Fibroblast of lung (primary cell): ENCODE data around the gene POPDC3. TPM values are rescaled to one million over a fixed set of nuclear protein-coding genes. Genes with fewer than 3 reads are reported as not detected.

ENCODE experiments used
- DNase-seq, 2 donors: peaks; one replicate each; pipeline versions ENCODE4 v3.0.0 to v3.0.0-alpha.2; 2010; ENCODE audit warnings: low read depth in 2 of 2
- H2AFZ ChIP-seq: 2 replicates; pipeline ENCODE4 v1.5.1; 2012; ENCODE audit warnings: low read length, control low read depth, inconsistent platforms
- H3K27ac ChIP-seq: 2 replicates; pipeline ENCODE4 v1.5.1; 2011; ENCODE audit warnings: low read length, control low read depth; ENCODE audit not compliant: insufficient read depth
- H3K27me3 ChIP-seq: 2 replicates; pipeline ENCODE4 v1.5.1; 2011; ENCODE audit warnings: mild to moderate bottlenecking, low read length; ENCODE audit not compliant: control insufficient read depth, insufficient read depth
- H3K36me3 ChIP-seq: 2 replicates; pipeline ENCODE4 v1.5.1; 2011; ENCODE audit warnings: low read length; ENCODE audit not compliant: control insufficient read depth, insufficient read depth
- H3K4me1 ChIP-seq: 2 replicates; pipeline ENCODE4 v1.5.1; 2011; ENCODE audit warnings: low read length; ENCODE audit not compliant: control insufficient read depth, insufficient read depth; ENCODE audit errors: extremely low read depth
- H3K4me2 ChIP-seq: 2 replicates; pipeline ENCODE4 v1.5.1; 2011; ENCODE audit warnings: low read length, control low read depth; ENCODE audit not compliant: insufficient read depth; ENCODE audit errors: extremely low read depth
- H3K4me3 ChIP-seq, 4 experiments: fragments of 200-600 bp in 1 of 4; sonication (generic) in 1 of 4; replicated peaks in 1 of 4; 2 replicates each; pipeline ENCODE4 v1.5.1; 2011 to 2016; ENCODE audit warnings: low read length in 4 of 4, low read depth in 3 of 4, mild to moderate bottlenecking in 3 of 4, control low read depth in 2 of 4, inconsistent platforms in 1 of 4, mixed read lengths in 1 of 4; ENCODE audit not compliant: insufficient read depth in 1 of 4; ENCODE audit errors: control extremely low read depth in 1 of 4
- H3K79me2 ChIP-seq: 2 replicates; pipeline ENCODE4 v1.5.1; 2012; ENCODE audit warnings: mild to moderate bottlenecking, low read length, inconsistent platforms; ENCODE audit not compliant: control insufficient read depth, insufficient read depth
- H3K9ac ChIP-seq: 2 replicates; pipeline ENCODE4 v1.5.1; 2011; ENCODE audit warnings: mild to moderate bottlenecking, low read length, control low read depth; ENCODE audit not compliant: insufficient read depth
- H3K9me3 ChIP-seq: 2 replicates; pipeline ENCODE4 v1.5.1; 2012; ENCODE audit warnings: low read depth, low read length; ENCODE audit not compliant: control insufficient read depth, insufficient read depth
- H4K20me1 ChIP-seq: 2 replicates; pipeline ENCODE4 v1.5.1; 2011; ENCODE audit warnings: low read length; ENCODE audit not compliant: control insufficient read depth, insufficient read depth; ENCODE audit errors: extremely low read depth
- EZH2 ChIP-seq: IDR thresholded peaks from 2 replicates; pipeline ENCODE4 v1.5.1; 2012; ENCODE audit warnings: low read length, control low read depth, mild to moderate bottlenecking; ENCODE audit errors: missing control alignments
- polyA plus RNA-seq, 2 donors: library from polyadenylated mRNA; depleted of rRNA in 1 of 2; stranded (reverse) in 1 of 2; unstranded in 1 of 2; fragments of >200 nt; gene quantifications; 2 replicates each; pipeline ENCODE4 v1.2.1, GENCODE V29; 2011 to 2012; ENCODE audit warnings: missing spikeins in 1 of 2
- total RNA-seq: library from RNA; depleted of rRNA; stranded (reverse); fragments of >200 nt; gene quantifications from 2 replicates; pipeline ENCODE4 v1.2.1, GENCODE V29; 2014
- TF ChIP-seq, protein P1 (sequence below), 2 donors: IDR thresholded peaks in 1 of 2; conservative IDR thresholded peaks in 1 of 2; 1 replicate in 1 of 2; 2 replicates in 1 of 2; pipeline ENCODE4 v1.5.1; 2011 to 2012; ENCODE audit warnings: low read length in 2 of 2, control low read depth in 1 of 2, inconsistent platforms in 1 of 2, low read depth in 1 of 2, mild to moderate bottlenecking in 1 of 2

POPDC3 gene
- total and polyA plus RNA-seq, 2 donors (not counting 1 experiment from before 2014, with no cell fraction given) = 14.2 to 18.1 TPM

DNA sequence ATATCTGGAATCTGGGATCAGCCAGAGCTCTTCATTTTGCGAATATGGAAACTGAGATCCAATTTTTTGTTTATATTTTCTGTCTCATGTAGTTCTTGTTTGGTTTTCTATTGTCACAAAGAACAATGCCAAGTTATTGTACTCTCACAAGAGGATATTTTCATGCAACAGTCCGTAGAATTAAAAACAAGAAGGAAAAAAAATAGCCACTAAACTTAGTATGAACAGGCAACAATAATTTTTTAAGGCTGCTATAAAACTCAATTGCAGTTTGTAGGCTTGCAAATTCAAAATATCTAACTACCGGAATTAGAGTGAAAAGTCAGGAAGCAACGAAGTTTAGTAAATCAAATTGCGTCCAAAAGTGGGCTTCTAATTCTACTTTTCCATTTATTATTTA is 1.2 kb downstream of the POPDC3 start:
- H3K27me3 ChIP-seq = no peaks in the 10 kb centered on the region
- no peaks in the 10 kb centered on the region for H3K36me3 ChIP-seq
- TF ChIP-seq, protein P1, sequence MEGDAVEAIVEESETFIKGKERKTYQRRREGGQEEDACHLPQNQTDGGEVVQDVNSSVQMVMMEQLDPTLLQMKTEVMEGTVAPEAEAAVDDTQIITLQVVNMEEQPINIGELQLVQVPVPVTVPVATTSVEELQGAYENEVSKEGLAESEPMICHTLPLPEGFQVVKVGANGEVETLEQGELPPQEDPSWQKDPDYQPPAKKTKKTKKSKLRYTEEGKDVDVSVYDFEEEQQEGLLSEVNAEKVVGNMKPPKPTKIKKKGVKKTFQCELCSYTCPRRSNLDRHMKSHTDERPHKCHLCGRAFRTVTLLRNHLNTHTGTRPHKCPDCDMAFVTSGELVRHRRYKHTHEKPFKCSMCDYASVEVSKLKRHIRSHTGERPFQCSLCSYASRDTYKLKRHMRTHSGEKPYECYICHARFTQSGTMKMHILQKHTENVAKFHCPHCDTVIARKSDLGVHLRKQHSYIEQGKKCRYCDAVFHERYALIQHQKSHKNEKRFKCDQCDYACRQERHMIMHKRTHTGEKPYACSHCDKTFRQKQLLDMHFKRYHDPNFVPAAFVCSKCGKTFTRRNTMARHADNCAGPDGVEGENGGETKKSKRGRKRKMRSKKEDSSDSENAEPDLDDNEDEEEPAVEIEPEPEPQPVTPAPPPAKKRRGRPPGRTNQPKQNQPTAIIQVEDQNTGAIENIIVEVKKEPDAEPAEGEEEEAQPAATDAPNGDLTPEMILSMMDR (conservative IDR thresholded peaks at IDR 0.05 in 1 of 2, IDR thresholded peaks at IDR 0.05 in 1 of 2; ENCODE audit: low read depth in 1 of 2, low read length in 2 of 2) = no peak
- TF ChIP-seq EZH2 = no peak
- H3K4me3 ChIP-seq = peak overlapping the region in 3 of 4 experiments; percentile 46 to 69 (median 58)
- no peaks in the 10 kb centered on the region for H3K4me1 ChIP-seq
- no peak overlapping the region for H3K9ac ChIP-seq
- H3K9me3 ChIP-seq = no peaks in the 10 kb centered on the region
- DNase-seq = no peak
- no peak overlapping the region for H2AFZ ChIP-seq
- peaks cover 1% of the 10 kb centered on the region for H3K79me2 ChIP-seq
- H3K27ac ChIP-seq = peak overlapping the region; percentile 74
- peak overlapping the region; percentile 88 for H3K4me2 ChIP-seq
- no peaks in the 10 kb centered on the region for H4K20me1 ChIP-seq

GRCh38 chr6:105178110-105178509 is 1.7 kb downstream of the POPDC3 start:
- Histone ChIP-seq H3K27ac (peak overlapping the region; percentile 74), H3K4me2 (no peak overlapping the region), H2AFZ (no peak overlapping the region), H4K20me1 (no peaks in the 10 kb centered on the region), H3K4me3 (no peak overlapping the region), H3K4me1 (no peaks in the 10 kb centered on the region), H3K27me3 (no peaks in the 10 kb centered on the region), H3K9ac (no peak overlapping the region), H3K9me3 (no peaks in the 10 kb centered on the region), H3K36me3 (no peaks in the 10 kb centered on the region), H3K79me2 (peaks cover 1% of the 10 kb centered on the region)
- peak; percentile 83 to 92 for DNase-seq
- TF ChIP-seq, protein P1 (conservative IDR thresholded peaks at IDR 0.05 in 1 of 2, IDR thresholded peaks at IDR 0.05 in 1 of 2; ENCODE audit: low read depth in 1 of 2, low read length in 2 of 2) = no peak
- TF ChIP-seq EZH2 = no peak

- Histone ChIP-seq H4K20me1 (no peaks in the 10 kb centered on the region), H3K9ac (no peak overlapping the region), H3K4me3 (no peak overlapping the region), H3K36me3 (no peaks in the 10 kb centered on the region), H3K4me2 (no peak overlapping the region), H3K27ac (no peak overlapping the region), H3K4me1 (no peaks in the 10 kb centered on the region), H3K27me3 (no peaks in the 10 kb centered on the region), H3K9me3 (no peaks in the 10 kb centered on the region), H3K79me2 (peaks cover 1% of the 10 kb centered on the region), H2AFZ (no peak overlapping the region)
- TF ChIP-seq, protein P1 (conservative IDR thresholded peaks at IDR 0.05 in 1 of 2, IDR thresholded peaks at IDR 0.05 in 1 of 2; ENCODE audit: low read depth in 1 of 2, low read length in 2 of 2) = no peak
- no peak for TF ChIP-seq EZH2
- no peak for DNase-seq
Observed at GRCh38 chr6:105177556-105177955, 2.3 kb downstream of the POPDC3 start.
